Activated naive CD8-positive, alpha-beta T cell (primary cell): Measurements from ENCODE around the gene AFF3.
"Not testable (repeated sequence)": the region's sequence is repeated elsewhere in the genome, so short reads cannot be mapped to it uniquely, and the experiment has no call there.

Source experiments
- H3K27ac Mint-ChIP-seq: one replicate; pipeline ENCODE4 v1.8.0; 2021; ENCODE audit warnings: mixed read lengths
- H3K27me3 Mint-ChIP-seq: one replicate; pipeline ENCODE4 v1.8.0; 2021; ENCODE audit warnings: mixed read lengths
- H3K36me3 Mint-ChIP-seq: one replicate; pipeline ENCODE4 v1.8.0; 2021; ENCODE audit warnings: mixed read lengths
- H3K4me1 Mint-ChIP-seq: one replicate; pipeline ENCODE4 v1.8.0; 2021; ENCODE audit warnings: low read depth, mixed read lengths
- H3K4me3 Mint-ChIP-seq: one replicate; pipeline ENCODE4 v1.8.0; 2021; ENCODE audit warnings: mild to moderate bottlenecking, mixed read lengths
- H3K9me3 Mint-ChIP-seq: one replicate; pipeline ENCODE4 v1.8.0; 2021; ENCODE audit warnings: low read depth, mixed read lengths

AFF3 gene

DNA sequence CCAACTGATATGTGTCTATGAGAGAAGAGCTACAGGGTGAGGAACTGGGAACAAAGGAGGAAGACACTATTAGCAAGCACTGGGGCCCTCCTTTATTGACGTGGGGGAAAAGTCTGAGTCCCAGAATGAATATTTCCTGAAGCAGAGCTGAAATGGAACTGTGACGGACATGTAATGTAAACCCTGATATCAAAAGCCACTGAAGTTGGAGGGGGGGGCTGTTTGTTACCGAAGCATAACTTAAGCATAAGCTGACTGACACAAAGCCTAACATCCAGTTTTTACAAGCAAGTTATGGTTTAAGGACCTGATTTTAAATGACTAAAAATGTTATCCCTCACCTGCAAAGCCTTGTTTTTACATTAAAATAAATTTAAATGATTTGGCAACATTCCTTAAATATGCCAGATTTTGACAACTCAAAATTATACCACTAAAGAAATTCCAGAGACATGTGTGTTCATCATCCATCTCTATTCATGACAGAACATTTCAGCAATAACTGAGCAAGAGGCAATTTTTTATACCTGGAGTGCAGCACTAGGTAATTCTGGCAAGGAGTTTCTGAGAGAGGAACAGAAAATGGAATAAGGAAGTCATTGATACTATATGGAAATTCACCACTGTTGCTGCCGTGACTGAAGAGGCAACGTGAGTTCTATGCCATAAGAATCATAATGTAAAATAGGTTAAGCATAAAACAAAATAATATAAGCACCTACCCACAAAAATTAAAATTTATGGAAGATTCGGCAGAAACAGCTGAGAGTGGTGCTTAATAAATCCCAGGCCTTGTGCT lies 186.0 kb downstream of the AFF3 start:
- no peak overlapping the region for H3K27ac Mint-ChIP-seq
- H3K36me3 Mint-ChIP-seq, result no peaks in the 10 kb centered on the region
- H3K9me3 Mint-ChIP-seq, result no peaks in the 10 kb centered on the region
- no peaks in the 10 kb centered on the region for H3K27me3 Mint-ChIP-seq
- no peak overlapping the region for H3K4me3 Mint-ChIP-seq
- H3K4me1 Mint-ChIP-seq, result no peaks in the 10 kb centered on the region

DNA sequence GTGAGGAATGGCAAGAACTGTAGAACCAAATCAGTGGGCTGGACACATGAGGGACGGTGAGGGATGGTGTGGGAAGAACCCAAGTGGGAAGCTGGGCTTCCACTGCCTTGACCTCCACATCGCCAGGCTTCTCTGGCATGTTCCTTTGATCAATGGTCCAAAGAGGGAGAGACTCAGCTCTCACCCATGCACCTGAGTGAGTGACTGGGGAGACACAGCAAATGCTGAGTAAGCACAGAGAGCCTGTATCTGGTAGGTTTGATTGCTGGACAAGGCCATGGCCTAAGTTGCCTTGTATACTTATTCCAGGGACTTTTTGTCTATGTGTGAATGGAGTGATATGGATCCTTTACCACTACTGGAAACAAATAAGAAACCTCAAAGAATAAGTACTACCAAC lies 188.6 kb downstream of the AFF3 start:
- no peaks in the 10 kb centered on the region for H3K9me3 Mint-ChIP-seq
- H3K27me3 Mint-ChIP-seq, result no peaks in the 10 kb centered on the region
- H3K27ac Mint-ChIP-seq, result no peak overlapping the region
- no peaks in the 10 kb centered on the region for H3K4me1 Mint-ChIP-seq
- no peaks in the 10 kb centered on the region for H3K36me3 Mint-ChIP-seq
- no peak overlapping the region for H3K4me3 Mint-ChIP-seq

DNA sequence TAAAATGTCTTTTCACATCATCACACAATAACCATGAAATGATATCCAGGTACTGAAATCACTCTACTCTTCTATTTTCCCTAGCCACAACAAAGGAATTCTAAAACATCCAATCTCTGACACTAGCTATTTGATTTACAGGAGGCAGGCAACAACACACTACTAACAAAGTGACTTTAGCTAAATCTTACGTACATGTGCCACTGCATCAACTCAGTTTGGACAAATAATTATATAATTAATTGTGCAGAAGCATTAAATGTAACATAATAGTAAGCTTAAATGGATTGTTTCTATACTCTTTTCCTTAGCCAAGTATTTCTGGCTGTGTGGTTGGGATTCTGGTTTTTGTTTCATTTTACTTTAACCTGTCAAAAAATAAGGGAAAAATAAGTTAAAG lies 192.4 kb downstream of the AFF3 start:
- no peaks in the 10 kb centered on the region for H3K4me1 Mint-ChIP-seq
- no peaks in the 10 kb centered on the region for H3K36me3 Mint-ChIP-seq
- no peaks in the 10 kb centered on the region for H3K27me3 Mint-ChIP-seq

DNA sequence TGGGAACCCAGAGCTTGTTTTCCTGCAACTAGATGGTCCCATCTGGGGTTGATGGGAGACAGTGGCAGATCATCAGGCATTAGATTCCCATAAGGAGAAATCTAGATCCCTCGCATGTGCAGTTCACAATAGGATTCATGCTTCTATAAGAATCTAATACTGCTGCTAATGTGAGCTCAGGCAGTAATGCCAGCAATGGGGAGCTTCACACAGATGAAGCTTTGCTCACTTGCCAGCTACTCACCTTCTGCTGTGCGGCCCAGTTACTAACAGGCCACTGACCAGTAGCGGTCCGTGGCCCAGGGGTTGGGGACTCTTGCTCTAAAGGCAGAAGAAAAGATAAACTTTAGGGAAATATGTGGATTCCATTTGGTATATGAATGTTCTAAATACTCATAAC lies 192.9 kb downstream of the AFF3 start:
- no peaks in the 10 kb centered on the region for H3K27me3 Mint-ChIP-seq
- H3K36me3 Mint-ChIP-seq, result no peaks in the 10 kb centered on the region
- H3K4me1 Mint-ChIP-seq, result no peaks in the 10 kb centered on the region
- H3K27ac Mint-ChIP-seq, result no peak overlapping the region
- H3K9me3 Mint-ChIP-seq, result no peaks in the 10 kb centered on the region
- H3K4me3 Mint-ChIP-seq, result no peak overlapping the region

More for the DNA sequence above, 192.4 kb downstream of the AFF3 start:
- H3K4me3 Mint-ChIP-seq, result no peak overlapping the region
- H3K27ac Mint-ChIP-seq, result no peak overlapping the region
- H3K9me3 Mint-ChIP-seq, result no peaks in the 10 kb centered on the region

DNA sequence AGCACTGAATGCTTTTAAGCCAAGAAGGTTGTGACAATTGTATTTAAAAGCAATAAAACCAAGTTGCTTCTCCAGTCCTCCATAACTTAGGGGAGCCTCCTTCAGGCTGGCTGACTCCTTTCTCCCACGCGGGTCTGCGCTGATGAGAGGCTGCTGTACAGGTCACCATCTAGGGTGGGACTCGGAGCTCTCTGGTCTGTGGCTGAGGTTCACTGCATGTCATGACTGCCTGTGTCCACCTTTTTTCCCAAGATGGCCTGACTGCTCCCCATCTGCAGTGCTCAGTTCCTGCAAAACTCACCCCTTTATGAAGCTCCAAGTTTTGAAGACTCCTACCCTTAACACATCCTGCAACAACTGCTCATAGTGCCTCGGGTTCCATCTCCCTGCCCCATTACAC lies 194.4 kb downstream of the AFF3 start:
- no peak overlapping the region for H3K4me3 Mint-ChIP-seq
- H3K27ac Mint-ChIP-seq, result no peak overlapping the region
- no peaks in the 10 kb centered on the region for H3K27me3 Mint-ChIP-seq
- no peaks in the 10 kb centered on the region for H3K4me1 Mint-ChIP-seq
- H3K36me3 Mint-ChIP-seq, result peaks cover 2% of the 10 kb centered on the region
- H3K9me3 Mint-ChIP-seq, result no peaks in the 10 kb centered on the region

DNA sequence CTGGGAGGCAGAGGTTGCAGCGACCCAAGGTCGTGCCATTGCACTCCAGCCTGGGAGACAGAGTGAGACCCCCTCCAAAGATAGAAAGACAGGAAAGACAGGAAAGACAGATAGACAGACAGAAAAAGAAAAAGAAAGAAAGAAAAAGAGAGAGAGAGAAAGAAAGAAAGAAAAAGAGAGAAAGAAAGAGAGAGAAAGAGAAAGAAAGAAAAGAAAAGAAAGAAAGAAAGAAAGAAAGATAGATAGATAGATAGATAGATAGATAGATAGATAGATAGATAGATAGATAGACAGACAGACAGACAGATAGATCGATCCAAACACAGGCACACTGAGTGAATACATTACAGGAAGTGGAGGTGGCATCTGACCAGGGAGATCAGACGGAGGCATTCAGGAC lies 195.0 kb downstream of the AFF3 start:
- not testable (repeated sequence) for H3K36me3 Mint-ChIP-seq, H3K27me3 Mint-ChIP-seq, H3K4me1 Mint-ChIP-seq, H3K4me3 Mint-ChIP-seq, H3K27ac Mint-ChIP-seq, H3K9me3 Mint-ChIP-seq

DNA sequence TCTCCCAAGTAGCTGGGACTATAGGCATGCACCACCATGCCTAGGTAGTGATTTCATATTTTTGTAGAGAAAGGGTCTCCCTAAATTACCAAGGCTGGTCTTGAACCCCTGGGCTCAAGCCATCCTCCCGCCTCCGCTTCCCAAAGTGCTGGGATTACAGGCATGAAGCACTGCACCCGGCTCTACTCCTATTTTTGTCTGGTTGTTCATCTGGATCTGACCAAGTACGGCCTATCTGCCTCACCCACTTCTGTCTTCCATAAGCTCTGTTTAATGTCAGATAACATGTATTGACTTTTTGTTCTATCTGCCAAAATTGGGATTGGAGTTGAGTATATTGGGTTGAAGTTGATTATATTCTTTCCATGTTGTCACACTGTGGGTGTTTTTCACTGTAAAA lies 198.4 kb downstream of the AFF3 start:
- Mint-ChIP-seq H3K4me3 (no peak overlapping the region), H3K27ac (no peak overlapping the region), H3K36me3 (peaks cover 4% of the 10 kb centered on the region), H3K9me3 (no peaks in the 10 kb centered on the region), H3K4me1 (no peaks in the 10 kb centered on the region), H3K27me3 (no peaks in the 10 kb centered on the region)

DNA sequence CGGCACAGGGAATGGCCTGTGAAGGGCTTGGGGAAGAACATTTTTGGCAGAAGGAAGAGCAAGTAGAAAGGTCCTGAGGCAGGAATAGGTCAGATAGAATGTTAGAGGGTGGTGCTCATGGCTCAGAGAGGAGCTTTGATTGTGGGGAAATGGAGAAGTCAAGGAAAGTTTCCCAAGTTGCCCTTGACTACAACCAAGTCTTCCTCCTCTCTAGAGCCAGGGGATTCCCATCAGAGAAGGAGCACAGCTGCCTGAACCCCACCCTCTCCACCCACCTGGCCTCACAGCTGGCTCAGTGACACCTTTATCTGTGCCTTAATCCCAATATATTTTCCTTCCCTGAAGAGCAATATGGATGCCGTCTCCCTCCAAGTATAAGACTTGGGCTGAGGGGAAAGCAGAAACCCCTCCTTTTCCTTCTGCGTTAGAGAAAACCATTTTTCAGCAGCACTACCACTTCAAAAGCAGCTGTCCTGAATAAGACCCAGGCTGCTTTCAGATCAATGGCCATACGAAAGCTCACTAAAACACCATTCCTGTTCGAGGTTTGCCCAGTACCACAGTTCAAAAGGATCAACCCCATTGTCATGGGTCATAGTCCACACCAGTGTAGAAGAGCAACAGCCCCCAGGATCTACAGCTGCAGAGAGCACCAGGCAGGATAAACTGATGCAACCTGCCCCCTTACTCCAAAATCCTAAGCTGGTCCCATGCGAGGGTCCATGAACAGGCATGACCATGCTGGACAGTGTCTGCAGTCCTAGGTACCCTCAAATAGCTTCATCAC lies 199.6 kb downstream of the AFF3 start:
- no peaks in the 10 kb centered on the region for H3K27me3 Mint-ChIP-seq
- H3K4me1 Mint-ChIP-seq, result no peaks in the 10 kb centered on the region
- H3K4me3 Mint-ChIP-seq, result no peak overlapping the region
- H3K9me3 Mint-ChIP-seq, result no peaks in the 10 kb centered on the region
- no peak overlapping the region for H3K27ac Mint-ChIP-seq
- H3K36me3 Mint-ChIP-seq, result peaks cover 4% of the 10 kb centered on the region

DNA sequence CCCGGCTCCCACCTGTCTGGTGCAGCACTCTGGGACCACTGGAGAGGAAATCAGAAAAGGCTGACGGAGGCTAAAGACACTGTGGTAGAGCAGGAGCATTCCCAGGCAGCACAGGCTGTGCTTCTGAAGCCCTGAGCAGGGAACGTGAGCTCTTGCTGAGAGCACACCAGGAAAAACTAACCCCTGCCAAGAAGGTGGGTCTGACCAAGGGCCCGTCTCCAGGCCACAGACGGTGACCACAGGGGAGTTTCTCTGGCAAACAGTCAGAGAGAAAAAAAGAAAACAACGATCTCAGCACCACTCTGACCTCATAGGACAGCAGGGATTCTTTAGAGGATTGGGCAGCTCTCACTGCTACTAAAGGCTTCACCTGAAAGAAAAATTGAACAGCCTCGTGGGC lies 201.4 kb downstream of the AFF3 start:
- Mint-ChIP-seq H3K27me3 (no peaks in the 10 kb centered on the region), H3K4me1 (no peaks in the 10 kb centered on the region), H3K9me3 (no peaks in the 10 kb centered on the region), H3K27ac (no peak overlapping the region), H3K4me3 (no peak overlapping the region), H3K36me3 (peaks cover 4% of the 10 kb centered on the region)

DNA sequence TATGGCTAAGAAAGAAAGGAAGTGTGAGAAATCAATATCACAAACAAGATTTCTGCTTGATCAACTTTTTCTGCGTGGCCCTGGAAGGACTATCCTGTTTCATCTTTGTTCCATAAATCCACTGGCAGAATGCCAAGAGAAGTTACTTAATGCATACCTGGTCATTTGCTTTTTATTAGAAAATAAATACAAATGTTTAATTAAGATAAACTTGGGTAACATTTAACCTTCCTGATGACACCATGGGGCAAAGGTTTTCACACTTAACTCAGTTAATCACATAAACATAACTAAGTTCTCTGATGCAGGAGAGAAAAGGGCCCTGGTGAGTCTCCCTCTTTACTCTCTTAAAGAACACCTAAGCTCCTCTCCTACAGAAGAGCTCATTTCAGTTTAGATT lies 203.3 kb downstream of the AFF3 start:
- peaks cover 3% of the 10 kb centered on the region for H3K36me3 Mint-ChIP-seq

DNA sequence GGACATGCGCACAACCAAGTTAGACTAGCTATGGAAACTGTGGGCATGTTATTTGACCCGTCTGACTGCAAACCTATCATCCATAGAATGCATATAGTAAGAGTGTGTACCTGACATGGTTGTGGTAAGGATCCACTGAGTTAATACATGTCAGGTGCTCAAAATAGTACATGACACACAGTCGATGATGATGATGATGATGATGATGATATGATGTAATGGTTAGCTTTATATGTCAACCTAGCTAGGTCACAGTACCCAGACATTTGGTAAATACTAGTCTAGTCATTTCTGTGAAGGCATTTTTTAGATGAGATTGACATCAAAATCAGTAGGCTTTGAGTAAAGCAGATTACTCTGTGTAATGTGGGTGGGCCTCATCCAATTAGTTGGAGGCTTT lies 204.1 kb downstream of the AFF3 start:
- Mint-ChIP-seq H3K27me3 (no peaks in the 10 kb centered on the region), H3K27ac (no peak overlapping the region), H3K9me3 (no peaks in the 10 kb centered on the region), H3K36me3 (peaks cover 4% of the 10 kb centered on the region), H3K4me3 (no peak overlapping the region), H3K4me1 (no peaks in the 10 kb centered on the region)

More for the DNA sequence above, 203.3 kb downstream of the AFF3 start:
- H3K9me3 Mint-ChIP-seq, result no peaks in the 10 kb centered on the region
- no peaks in the 10 kb centered on the region for H3K27me3 Mint-ChIP-seq
- H3K4me3 Mint-ChIP-seq, result no peak overlapping the region
- H3K4me1 Mint-ChIP-seq, result no peaks in the 10 kb centered on the region
- no peak overlapping the region for H3K27ac Mint-ChIP-seq

DNA sequence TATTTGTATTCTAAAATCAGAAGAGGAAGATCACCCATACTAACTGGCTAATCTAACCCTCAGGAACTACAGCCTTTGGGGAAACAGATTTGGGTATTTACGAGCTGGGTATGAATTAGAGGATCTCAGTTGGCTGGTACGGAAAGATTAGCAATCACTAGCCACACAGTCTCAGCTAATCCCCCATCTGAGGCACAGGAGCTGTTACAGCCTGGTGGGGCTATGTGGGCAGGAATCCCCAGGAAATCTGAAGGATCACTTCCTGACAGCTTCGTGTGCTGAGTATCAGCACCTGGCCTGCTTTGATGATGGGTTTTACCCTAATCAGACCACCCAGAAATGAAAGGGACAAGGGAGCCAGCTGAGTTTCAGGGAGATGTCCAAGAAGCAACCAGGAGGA lies 206.3 kb downstream of the AFF3 start:
- no peaks in the 10 kb centered on the region for H3K4me1 Mint-ChIP-seq
- peaks cover 2% of the 10 kb centered on the region for H3K36me3 Mint-ChIP-seq
- no peak overlapping the region for H3K4me3 Mint-ChIP-seq
- H3K9me3 Mint-ChIP-seq, result no peaks in the 10 kb centered on the region
- H3K27ac Mint-ChIP-seq, result no peak overlapping the region
- H3K27me3 Mint-ChIP-seq, result no peaks in the 10 kb centered on the region

DNA sequence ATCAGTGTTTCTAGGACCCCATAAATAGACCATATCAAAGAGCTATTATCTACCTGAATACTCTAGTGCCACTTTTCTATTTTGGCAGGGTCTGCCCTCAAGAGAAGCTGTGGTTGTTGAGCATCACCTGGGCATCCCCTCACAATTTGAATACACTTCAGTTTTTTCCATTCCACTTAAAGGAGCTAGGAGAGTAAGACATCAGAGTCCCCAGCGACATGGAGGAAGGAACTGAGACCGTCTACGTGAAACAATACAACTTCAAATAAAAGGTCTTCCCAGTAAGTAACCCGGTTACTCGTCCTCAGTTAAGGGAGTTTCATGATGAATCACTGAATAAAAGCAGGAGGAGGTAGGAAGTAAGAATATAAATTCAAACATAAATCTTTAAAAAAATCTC lies 206.7 kb downstream of the AFF3 start:
- no peaks in the 10 kb centered on the region for H3K9me3 Mint-ChIP-seq
- no peaks in the 10 kb centered on the region for H3K4me1 Mint-ChIP-seq
- H3K27me3 Mint-ChIP-seq, result no peaks in the 10 kb centered on the region
- H3K27ac Mint-ChIP-seq, result no peak overlapping the region
- H3K4me3 Mint-ChIP-seq, result no peak overlapping the region
- peaks cover 2% of the 10 kb centered on the region for H3K36me3 Mint-ChIP-seq

DNA sequence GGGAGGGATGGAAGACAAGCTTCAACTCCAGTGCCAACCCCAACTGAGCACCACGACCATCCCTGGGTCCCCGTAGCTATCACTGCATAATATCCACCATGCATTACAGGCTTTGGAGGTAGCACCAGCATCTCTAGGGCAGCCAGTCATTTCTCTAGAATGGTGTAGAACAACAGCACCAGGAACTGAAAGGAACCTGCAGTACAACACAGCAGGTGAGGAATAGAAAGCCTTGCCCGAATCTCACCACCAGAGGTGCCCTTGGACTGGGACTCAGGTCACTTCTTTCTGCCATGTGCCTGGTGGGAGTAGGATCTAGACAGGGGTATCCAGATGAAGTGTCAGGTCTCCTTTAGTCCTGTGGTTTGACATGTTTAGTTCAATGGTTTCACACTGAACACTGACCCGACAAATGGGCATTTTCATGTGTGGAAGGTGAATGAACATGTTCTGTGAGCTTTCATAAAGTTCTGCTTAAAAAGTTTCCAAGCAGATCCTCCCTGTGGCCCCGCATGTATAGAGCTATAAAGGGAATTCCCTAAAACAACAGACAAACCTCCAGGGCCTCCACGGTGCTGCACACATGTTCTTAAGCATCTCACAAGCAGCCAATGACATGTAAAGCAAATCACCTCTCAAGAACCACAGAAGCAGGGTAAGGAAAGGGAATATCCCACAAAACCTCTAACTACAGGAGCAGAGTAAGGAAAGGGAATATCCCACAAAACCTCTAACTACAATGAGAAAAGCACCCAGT lies 208.3 kb downstream of the AFF3 start:
- Mint-ChIP-seq H3K4me1 (no peaks in the 10 kb centered on the region), H3K4me3 (no peak overlapping the region), H3K27ac (no peak overlapping the region), H3K36me3 (peaks cover 2% of the 10 kb centered on the region), H3K9me3 (no peaks in the 10 kb centered on the region), H3K27me3 (no peaks in the 10 kb centered on the region)

DNA sequence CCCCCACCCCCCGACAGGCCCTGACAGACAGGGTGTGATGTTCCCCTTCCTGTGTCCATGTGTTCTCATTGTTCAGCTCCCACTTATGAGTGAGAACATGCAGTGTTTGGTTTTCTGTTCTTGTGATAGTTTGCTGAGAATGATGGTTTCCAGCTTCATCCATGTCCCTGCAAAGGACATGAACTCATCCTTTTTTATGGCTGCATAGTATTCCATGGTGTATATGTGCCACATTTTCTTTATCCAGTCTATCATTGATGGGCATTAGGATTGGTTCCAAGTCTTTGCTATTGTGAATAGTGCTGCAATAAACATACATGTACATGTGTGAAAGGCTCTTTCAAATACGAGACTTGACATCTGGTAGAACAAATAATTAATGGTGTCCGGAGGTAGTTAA lies 208.9 kb downstream of the AFF3 start:
- not testable (repeated sequence) for H3K9me3 Mint-ChIP-seq, H3K36me3 Mint-ChIP-seq, H3K27me3 Mint-ChIP-seq, H3K27ac Mint-ChIP-seq, H3K4me3 Mint-ChIP-seq, H3K4me1 Mint-ChIP-seq
